ENCODE results near the gene MB21D2. TPM values are rescaled to one million over a fixed set of nuclear protein-coding genes. Genes with fewer than 3 reads are reported as not detected.

Gene MB21D2
- total RNA-seq, 4 donors from 2014 or later = 3.6 to 7.5 (median 6.5) TPM

GRCh38 chr3:192747746-192748145, 169.9 kb downstream of the MB21D2 start:
- no peaks in the 10 kb centered on the region for H3K9me3 ChIP-seq
- no peak overlapping the region for H3K27ac ChIP-seq
- TF ChIP-seq POLR2A (IDR thresholded peaks at IDR 0.05) (no peak), CTCF (IDR thresholded peaks at IDR 0.05) (no peak), EP300 (IDR thresholded peaks at IDR 0.05) (no peak)
- no peaks in the 10 kb centered on the region for H3K36me3 ChIP-seq
- H3K27me3 ChIP-seq = no peaks in the 10 kb centered on the region
- no peaks in the 10 kb centered on the region for H3K4me1 ChIP-seq
- 27 to 40% methylated on average over 3 of the region's 3 CpGs for WGBS, 2 donors
- no peak overlapping the region for H3K4me3 ChIP-seq
- no peak for DNase-seq (ENCODE audit: low spot score in 2 of 2)

DNA sequence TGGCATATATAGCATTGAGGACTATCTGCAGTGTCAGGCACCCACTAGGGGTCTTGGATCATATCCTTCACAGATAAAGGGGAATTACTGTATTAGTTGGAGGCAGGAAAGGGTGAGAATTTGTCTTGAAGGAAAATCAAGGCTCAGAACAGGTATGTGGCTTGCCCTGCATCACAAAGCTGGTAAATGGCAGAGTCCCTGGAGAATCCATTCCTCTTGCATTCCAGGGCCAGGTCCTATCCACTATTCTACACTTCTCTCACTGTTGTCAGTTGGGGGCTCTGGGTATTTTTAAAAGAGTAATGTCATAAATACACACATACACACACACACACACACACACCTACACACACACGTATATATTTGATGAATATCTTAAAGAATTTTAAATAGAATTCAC, 170.5 kb downstream of the MB21D2 start:
- no peak for DNase-seq (ENCODE audit: low spot score in 2 of 2)
- TF ChIP-seq EP300 (IDR thresholded peaks at IDR 0.05) = no peak
- no peak for TF ChIP-seq POLR2A (IDR thresholded peaks at IDR 0.05)
- no peak for TF ChIP-seq CTCF (IDR thresholded peaks at IDR 0.05)
- no peak overlapping the region for H3K27ac ChIP-seq
- H3K4me3 ChIP-seq = no peak overlapping the region
- H3K9me3 ChIP-seq = no peaks in the 10 kb centered on the region
- WGBS, 2 donors = 51 to 61% methylated on average over 1 of the region's 1 CpG
- no peaks in the 10 kb centered on the region for H3K27me3 ChIP-seq
- H3K4me1 ChIP-seq = no peaks in the 10 kb centered on the region
- no peaks in the 10 kb centered on the region for H3K36me3 ChIP-seq

Other genes with a start within 250 kb of the MB21D2 start
- 1 to 10 TPM in 1 of 4 donors, under 1 TPM in 3; 0.42 to 1.5 (median 0.62) TPM for gene FGF12, start 190.3 kb downstream of the MB21D2 start, total RNA-seq